ENCODE data around the gene MLLT1.

GRCh38 chr19:6261883-6262282, 17.9 kb downstream of the MLLT1 start:
- TF ChIP-seq EZH2phosphoT487 (IDR thresholded peaks at IDR 0.05; ENCODE audit: insufficient read depth, low read depth) (no peak), EZH2 (IDR thresholded peaks at IDR 0.05; ENCODE audit: insufficient read depth, poor library complexity, severe bottlenecking) (no peak)

All from GM23248 (cell line).